Activated naive CD8-positive, alpha-beta T cell treated with anti-CD3 and anti-CD28 coated beads, Interleukin-2, amount 50 U/mL, for 16 hours (primary cell): ENCODE results near the gene FAM151A.

ENCODE experiments used
- DNase-seq: peaks from one replicate; pipeline ENCODE4 v3.0.0-alpha.2; 2020; ENCODE audit warnings: low read depth, low spot score

Gene FAM151A

GRCh38 chr1:54623216-54624007 is at the start of gene FAM151A:
Gene FAM151A, minus strand, starts transcription at chr1:54623525. Its CDS starts 130 bp downstream, at chr1:54623395.
- no peak for DNase-seq

GRCh38 chr1:54671985-54672608 is 48.8 kb upstream of the FAM151A start:
- peak; percentile 21 for DNase-seq

GRCh38 chr1:54668567-54668966 is 45.2 kb upstream of the FAM151A start:
- DNase-seq, result no peak

- no peak for DNase-seq
These were observed 44.5 kb upstream of the FAM151A start for GRCh38 chr1:54667797-54668196.

GRCh38 chr1:54666333-54666732 is 43.0 kb upstream of the FAM151A start:
- DNase-seq, result no peak

- no peak for DNase-seq
These were observed 42.5 kb upstream of the FAM151A start for GRCh38 chr1:54665852-54666251.

- no peak for DNase-seq
These were observed 41.0 kb upstream of the FAM151A start for GRCh38 chr1:54664364-54664763.

GRCh38 chr1:54663725-54664124 is 40.4 kb upstream of the FAM151A start:
- no peak for DNase-seq

- DNase-seq, result no peak
These were observed 35.0 kb upstream of the FAM151A start for GRCh38 chr1:54658164-54658913.

GRCh38 chr1:54653036-54653435 is 29.7 kb upstream of the FAM151A start:
- no peak for DNase-seq

- no peak for DNase-seq
These were observed 28.8 kb upstream of the FAM151A start for GRCh38 chr1:54652168-54652567.

GRCh38 chr1:54651608-54652007 is 28.3 kb upstream of the FAM151A start:
- DNase-seq, result no peak

- DNase-seq, result no peak
These were observed 27.1 kb upstream of the FAM151A start for GRCh38 chr1:54650417-54650816.

GRCh38 chr1:54649921-54650320 is 26.6 kb upstream of the FAM151A start:
- DNase-seq, result no peak

- DNase-seq, result no peak
These were observed 26.0 kb upstream of the FAM151A start for GRCh38 chr1:54649130-54649898.

- no peak for DNase-seq
These were observed 22.7 kb upstream of the FAM151A start for GRCh38 chr1:54645806-54646676.

- no peak for DNase-seq
These were observed 20.4 kb upstream of the FAM151A start for GRCh38 chr1:54643736-54644135.

GRCh38 chr1:54640863-54641836 is 17.8 kb upstream of the FAM151A start, which contains the start of gene MROH7:
Gene MROH7, plus strand, starts transcription at chr1:54641786. Its CDS starts 11,141 bp downstream, at chr1:54652927.
- DNase-seq, result no peak

GRCh38 chr1:54640361-54640760 is 17.0 kb upstream of the FAM151A start:
- DNase-seq, result no peak
